Pancreas (tissue), 10 donors: ENCODE measurements around the gene RGMA. TPM values are rescaled to one million over a fixed set of nuclear protein-coding genes. Genes with fewer than 3 reads are reported as not detected.

Source experiments
- ATAC-seq, 4 donors: fragments of 200-7000 bp; cut with Tn5 transposase; one replicate each; pipeline versions ENCODE4 v1.8.0 to v1.9.1; 2020; ENCODE audit warnings: mild to moderate bottlenecking in 4 of 4, moderate library complexity in 4 of 4
- DNase-seq, 6 donors: peaks; one replicate each; pipeline ENCODE4 v3.0.0-alpha.2; 2020
- FAIRE-seq: peaks from 2 replicates; lab custom pipeline; 2012; peaks lifted over from hg19 to GRCh38; lab: Jason Lieb, UNC
- H3K27ac ChIP-seq, 4 donors: fragments of 200-600 bp; sonication (generic); 1 replicate in 3 of 4; 2 replicates in 1 of 4; pipeline versions ENCODE4 v1.5.0 to v1.8.0; 2020
- H3K27me3 ChIP-seq, 4 donors: fragments of 200-600 bp; one replicate each; pipeline ENCODE4 v1.8.0; 2021
- H3K36me3 ChIP-seq, 3 donors: fragments of 200-600 bp; sonication (generic) in 1 of 3; one replicate each; pipeline versions ENCODE4 v1.5.0 to v1.8.0; 2020 to 2021
- H3K4me1 ChIP-seq, 3 donors: fragments of 200-600 bp; one replicate each; pipeline ENCODE4 v1.8.0; 2021
- H3K4me3 ChIP-seq, 4 donors: fragments of 200-600 bp; sonication (generic) in 2 of 4; one replicate each; pipeline versions ENCODE4 v1.5.0 to v1.8.0; 2020 to 2021
- H3K9me3 ChIP-seq, 4 donors: fragments of 200-600 bp; one replicate each; pipeline ENCODE4 v1.8.0; 2021
- CTCF ChIP-seq, 4 donors: fragments of 200-600 bp; sonication (generic) in 3 of 4; IDR thresholded peaks; one replicate each; pipeline versions ENCODE4 v1.5.0 to v1.8.0; 2021; ENCODE audit warnings: antibody characterized with exemption in 4 of 4
- WGBS, 2 donors: extraction: QIAGEN DNeasy Blood & Tissue Kit; methylation state at CpG; one replicate each; pipeline ENCODE4 v1.1.7; 2013; 5-methylcytosine and 5-hydroxymethylcytosine counted together
- intact Hi-C, 3 donors: fragments of 100-400 bp; cut with DNase I; formaldehyde crosslinking; loops; one replicate each; pipeline versions ENCODE4 v1.11.1 to v1.14.2; 2022
- polyA plus RNA-seq, 2 donors: library from polyadenylated mRNA; stranded (reverse); fragments of 200-250 nt; gene quantifications; one replicate each; pipeline ENCODE4 v1.2.3, GENCODE V29; 2013
- total RNA-seq, 6 donors: library from RNA; stranded (reverse); fragmentation: NEBNext Ultra II Directional in 4 of 6; extraction: Animal tissue kit (Norgen Biotek cat#: 25700) in 4 of 6; gene quantifications; one replicate each; pipeline versions ENCODE4 v1.2.1 to v1.2.4, GENCODE V29; 2021 to 2023
- donor health status: healthy with polysubstance abuse.
- donor health status: DM: no; HTN: no; CAD: no; lungs with moderate emphysema.
- donor health status: DM: no; HTN: no; CAD: no.
- donor health status: control.
- donor health status: control.
- donor health status: Bipolar disorder and iron deficiency.
- donor health status: DM: yes; HTN: yes; CAD: no.
- donor health status: DM: no; HTN: no; CAD: no.
- donor health status: DM: no; HTN: no; CAD: no.
- donor health status: DM: yes; HTN: yes; CAD: no.

Gene RGMA
- total and polyA plus RNA-seq, 8 donors: 3.7 to 14.3 (median 6.8) TPM

GRCh38 chr15:93131485-93132095 lies 42.6 kb upstream of the RGMA start:
- no peak overlapping the region for H3K27ac ChIP-seq
- intact Hi-C loops: no loop called here
- no peak for ATAC-seq

GRCh38 chr15:93129702-93130488 lies 40.9 kb upstream of the RGMA start:
- intact Hi-C loops: no loop called here

More at GRCh38 chr15:93131485-93132095, 42.6 kb upstream of the RGMA start:
- Histone ChIP-seq H3K9me3 (no peaks in the 10 kb centered on the region), H3K4me3 (no peak overlapping the region), H3K4me1 (no peaks in the 10 kb centered on the region), H3K27me3 (no peaks in the 10 kb centered on the region), H3K36me3 (no peaks in the 10 kb centered on the region)
- FAIRE-seq: no peak
- TF ChIP-seq CTCF (IDR thresholded peaks at IDR 0.05): no peak
- DNase-seq: no peak
- 86 to 93% methylated on average over 10 of the region's 10 CpGs for WGBS, 2 donors

GRCh38 chr15:93127286-93127685 lies 38.3 kb upstream of the RGMA start:
- FAIRE-seq (no peak), DNase-seq (no peak), ATAC-seq (no peak)
- Histone ChIP-seq H3K36me3 (no peaks in the 10 kb centered on the region), H3K27ac (no peak overlapping the region), H3K4me1 (no peaks in the 10 kb centered on the region), H3K4me3 (no peak overlapping the region), H3K9me3 (no peaks in the 10 kb centered on the region), H3K27me3 (no peaks in the 10 kb centered on the region)
- no peak for TF ChIP-seq CTCF (IDR thresholded peaks at IDR 0.05)
- 84 to 86% methylated on average over 6 of the region's 6 CpGs for WGBS, 2 donors
- intact Hi-C loops: no loop called here

More at GRCh38 chr15:93129702-93130488, 40.9 kb upstream of the RGMA start:
- Histone ChIP-seq H3K27me3 (no peaks in the 10 kb centered on the region), H3K4me1 (no peaks in the 10 kb centered on the region), H3K9me3 (no peaks in the 10 kb centered on the region), H3K4me3 (no peak overlapping the region), H3K27ac (no peak overlapping the region), H3K36me3 (no peaks in the 10 kb centered on the region)
- TF ChIP-seq CTCF (IDR thresholded peaks at IDR 0.05): no peak
- DNase-seq (no peak), ATAC-seq (no peak), FAIRE-seq (no peak)
- 86 to 90% methylated on average over 18 of the region's 18 CpGs for WGBS, 2 donors

GRCh38 chr15:93126599-93126998 lies 37.6 kb upstream of the RGMA start:
- H3K4me3 ChIP-seq: no peak overlapping the region
- H3K9me3 ChIP-seq: no peaks in the 10 kb centered on the region
- TF ChIP-seq CTCF (IDR thresholded peaks at IDR 0.05): no peak
- no peaks in the 10 kb centered on the region for H3K4me1 ChIP-seq
- H3K27me3 ChIP-seq: no peaks in the 10 kb centered on the region
- intact Hi-C loops: no loop called here
- no peak overlapping the region for H3K27ac ChIP-seq
- WGBS, 2 donors: 78 to 86% methylated on average over 8 of the region's 8 CpGs
- FAIRE-seq (no peak), ATAC-seq (peak in 2 of 4 donors; percentile 27 to 29), DNase-seq (peak in 1 of 6 donors; percentile 31)
- H3K36me3 ChIP-seq: no peaks in the 10 kb centered on the region

GRCh38 chr15:93126148-93126547 lies 37.1 kb upstream of the RGMA start:
- FAIRE-seq: no peak
- WGBS, 2 donors: 93 to 95% methylated on average over 3 of the region's 3 CpGs

More at GRCh38 chr15:93126148-93126547, 37.1 kb upstream of the RGMA start:
- TF ChIP-seq CTCF (IDR thresholded peaks at IDR 0.05): no peak
- Histone ChIP-seq H3K4me1 (no peaks in the 10 kb centered on the region), H3K27me3 (no peaks in the 10 kb centered on the region), H3K27ac (no peak overlapping the region), H3K36me3 (no peaks in the 10 kb centered on the region), H3K9me3 (no peaks in the 10 kb centered on the region), H3K4me3 (no peak overlapping the region)
- intact Hi-C loops: no loop called here
- DNase-seq (no peak), ATAC-seq (no peak)
